ENCODE data around the gene MIA2. TPM values are rescaled to one million over a fixed set of nuclear protein-coding genes. Genes with fewer than 3 reads are reported as not detected.

The MIA2 gene
- total RNA-seq, 1 experiment from 2014 or later, result 11.8 TPM

DNA sequence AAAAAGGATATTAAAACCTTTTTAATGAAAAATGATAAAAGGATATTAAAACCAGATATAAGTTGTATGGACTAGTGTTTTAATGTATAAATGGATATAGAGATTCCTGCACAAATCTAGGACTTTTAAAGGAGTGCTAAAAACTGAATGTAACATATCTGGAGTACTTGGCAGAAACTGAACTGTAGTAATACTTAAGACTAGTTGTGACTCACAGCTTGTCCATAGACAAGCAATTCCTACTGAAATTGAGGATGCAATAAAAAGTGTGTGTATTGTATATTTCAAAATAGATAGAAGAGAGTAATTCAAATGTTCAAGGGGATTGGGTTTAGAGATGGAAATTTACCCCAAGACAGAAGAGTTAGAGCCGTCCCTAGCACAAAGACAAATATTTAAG, 138.9 kb downstream of the MIA2 start:
- Histone ChIP-seq H3K4me2 (ENCODE audit: low read length) (no peak overlapping the region), H3K4me3 (ENCODE audit: low read length) (no peak overlapping the region), H3K4me1 (ENCODE audit: insufficient read depth, low read length) (peaks cover 15% of the 10 kb centered on the region), H3F3A (ENCODE audit: low read length, unreplicated experiment) (no peaks in the 10 kb centered on the region), H3K79me2 (ENCODE audit: low read length) (no peaks in the 10 kb centered on the region), H3K9ac (ENCODE audit: low read length) (no peak overlapping the region), H3K27ac (ENCODE audit: low read length) (no peak overlapping the region), H3K27me3 (ENCODE audit: low read length) (no peaks in the 10 kb centered on the region), H3K36me3 (ENCODE audit: low read depth, low read length) (no peaks in the 10 kb centered on the region), H2AFZ (ENCODE audit: low read length) (no peak overlapping the region), H3K9me2 (replicated peaks; ENCODE audit: low read length) (no peaks in the 10 kb centered on the region), H3K9me3 (ENCODE audit: low read length) (no peaks in the 10 kb centered on the region), H4K20me1 (ENCODE audit: low read length) (no peaks in the 10 kb centered on the region)
- intact Hi-C loops (cut with micrococcal nuclease), result no loop called here
- peak; percentile 54 for ATAC-seq
- ChIA-PET CTCF (no interaction called here), POLR2A (ENCODE audit: unreplicated experiment) (no interaction called here)
- TF ChIP-seq EZH2phosphoT487 (IDR thresholded peaks at IDR 0.05; ENCODE audit: borderline replicate concordance, low read length), result no peak
- no peak for TF ChIP-seq EZH2 (IDR thresholded peaks at IDR 0.05; ENCODE audit: low read length, unreplicated experiment)
- TF ChIP-seq CTCF (conservative IDR thresholded peaks at IDR 0.05; ENCODE audit: low read depth, low read length), result no peak
- DNase-seq, result no peak
- no TSS peak for BruUV-seq (replicated peaks)

- intact Hi-C loops (cut with micrococcal nuclease), result no loop called here
- POLR2A ChIA-PET (ENCODE audit: unreplicated experiment), result no interaction called here
- no peak overlapping the region for H3K4me2 ChIP-seq (ENCODE audit: low read length)
- H3K9me3 ChIP-seq (ENCODE audit: low read length), result no peaks in the 10 kb centered on the region
- no peaks in the 10 kb centered on the region for H3F3A ChIP-seq (ENCODE audit: low read length, unreplicated experiment)
- 0 out of 2 replicates have a peak overlapping the region, but pooled peaks have one; percentile 8 for H3K27ac ChIP-seq (ENCODE audit: low read length)
- CTCF ChIA-PET, result no interaction called here
- no peak overlapping the region for H3K4me3 ChIP-seq (ENCODE audit: low read length)
- no peaks in the 10 kb centered on the region for H3K79me2 ChIP-seq (ENCODE audit: low read length)
- no peaks in the 10 kb centered on the region for H3K36me3 ChIP-seq (ENCODE audit: low read depth, low read length)
- DNase-seq (peak; percentile 28), ATAC-seq (peak; percentile 60)
- H3K27me3 ChIP-seq (ENCODE audit: low read length), result no peaks in the 10 kb centered on the region
- TF ChIP-seq EZH2 (IDR thresholded peaks at IDR 0.05; ENCODE audit: low read length, unreplicated experiment) (no peak), CTCF (conservative IDR thresholded peaks at IDR 0.05; ENCODE audit: low read depth, low read length) (no peak), EZH2phosphoT487 (IDR thresholded peaks at IDR 0.05; ENCODE audit: borderline replicate concordance, low read length) (no peak)
- H2AFZ ChIP-seq (ENCODE audit: low read length), result 0 out of 2 replicates have a peak overlapping the region, but pooled peaks have one; percentile 20
- H4K20me1 ChIP-seq (ENCODE audit: low read length), result no peaks in the 10 kb centered on the region
- H3K9ac ChIP-seq (ENCODE audit: low read length), result no peak overlapping the region
- H3K9me2 ChIP-seq (replicated peaks; ENCODE audit: low read length), result no peaks in the 10 kb centered on the region
- H3K4me1 ChIP-seq (ENCODE audit: insufficient read depth, low read length), result peaks cover 15% of the 10 kb centered on the region
- no TSS peak for BruUV-seq (replicated peaks)
Measured at GRCh38 chr14:39374851-39375250, 141.1 kb downstream of the MIA2 start.

DNA sequence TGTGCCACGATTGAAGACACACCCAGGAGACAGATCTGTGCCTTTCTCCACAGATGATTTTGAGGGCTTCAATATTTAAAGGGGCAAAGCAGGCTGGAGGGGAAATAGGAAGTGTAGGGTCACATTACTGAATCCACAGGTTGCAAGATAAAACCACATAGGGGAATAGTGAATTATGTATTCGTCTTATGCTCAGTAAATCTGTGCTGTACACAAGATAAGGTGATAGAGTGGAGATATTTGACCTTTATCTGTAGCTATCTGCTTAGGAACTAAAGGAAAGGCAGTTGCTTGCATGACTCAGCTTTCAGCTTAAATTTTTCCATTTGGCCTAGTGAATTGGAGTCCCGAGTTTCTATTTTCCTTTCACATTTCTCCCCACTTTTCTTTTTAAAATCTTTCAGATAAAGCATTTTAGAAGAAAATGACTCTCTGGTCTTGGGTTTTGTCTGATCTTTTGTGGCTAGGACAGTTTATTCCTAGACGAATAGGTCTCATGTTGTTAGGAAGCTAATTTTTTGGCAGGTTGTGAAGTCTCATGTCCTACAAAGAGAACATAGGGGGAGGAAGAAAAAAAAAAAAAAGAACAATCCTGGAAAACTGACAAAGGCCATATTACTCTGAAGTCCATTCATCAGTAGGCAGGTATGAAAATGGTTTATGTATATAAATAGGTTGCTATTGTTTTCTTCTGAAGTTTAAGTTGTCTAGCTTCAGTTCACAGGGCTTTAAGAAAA, 143.1 kb downstream of the MIA2 start:
- DNase-seq (no peak), ATAC-seq (no peak)
- peak overlapping the region; percentile 68 for H2AFZ ChIP-seq (ENCODE audit: low read length)
- ChIA-PET CTCF (no interaction called here), POLR2A (ENCODE audit: unreplicated experiment) (no interaction called here)
- no peaks in the 10 kb centered on the region for H3K36me3 ChIP-seq (ENCODE audit: low read depth, low read length)
- H3K9me3 ChIP-seq (ENCODE audit: low read length), result no peaks in the 10 kb centered on the region
- H3K4me1 ChIP-seq (ENCODE audit: insufficient read depth, low read length), result peaks cover 15% of the 10 kb centered on the region
- H3K27me3 ChIP-seq (ENCODE audit: low read length), result no peaks in the 10 kb centered on the region
- H3K9me2 ChIP-seq (replicated peaks; ENCODE audit: low read length), result no peaks in the 10 kb centered on the region
- peak overlapping the region; percentile 19; the same call in 1 of the 2 replicates for H3K9ac ChIP-seq (ENCODE audit: low read length)
- H3K79me2 ChIP-seq (ENCODE audit: low read length), result no peaks in the 10 kb centered on the region
- no peak for TF ChIP-seq EZH2 (IDR thresholded peaks at IDR 0.05; ENCODE audit: low read length, unreplicated experiment)
- TF ChIP-seq CTCF (conservative IDR thresholded peaks at IDR 0.05; ENCODE audit: low read depth, low read length), result no peak
- no peak for TF ChIP-seq EZH2phosphoT487 (IDR thresholded peaks at IDR 0.05; ENCODE audit: borderline replicate concordance, low read length)
- no peaks in the 10 kb centered on the region for H4K20me1 ChIP-seq (ENCODE audit: low read length)
- peak overlapping the region; percentile 31 for H3K4me2 ChIP-seq (ENCODE audit: low read length)
- H3K4me3 ChIP-seq (ENCODE audit: low read length), result no peak overlapping the region
- no TSS peak for BruUV-seq (replicated peaks)
- intact Hi-C loops (cut with micrococcal nuclease), result no loop called here
- no peaks in the 10 kb centered on the region for H3F3A ChIP-seq (ENCODE audit: low read length, unreplicated experiment)
- H3K27ac ChIP-seq (ENCODE audit: low read length), result peak overlapping the region; percentile 16

Data from PC-3 (cell line).